RWPE2 (cell line): ENCODE results near the gene ABCG5.

Experiments used
- ATAC-seq: fragments of 200-7000 bp; cut with Tn5 transposase; 3 replicates; pipeline ENCODE4 v1.9.1; 2021; ENCODE audit warnings: low read depth
- DNase-seq: peaks from one replicate; pipeline ENCODE4 v3.0.0-alpha.2; 2020; ENCODE audit warnings: low spot score
- H3K27ac ChIP-seq: fragments of 450-650 bp; 2 replicates; pipeline ENCODE4 v1.5.1; 2017; ENCODE audit warnings: mild to moderate bottlenecking; ENCODE audit not compliant: poor library complexity, severe bottlenecking
- H3K27me3 ChIP-seq: fragments of 250-450 bp; sonication (Bioruptor Pico); 2 replicates; pipeline ENCODE4 v1.5.1; 2021; ENCODE audit warnings: mild to moderate bottlenecking, moderate library complexity; ENCODE audit not compliant: insufficient read depth, poor library complexity, severe bottlenecking
- H3K36me3 ChIP-seq: fragments of 250-450 bp; sonication (Bioruptor Pico); 2 replicates; pipeline ENCODE4 v1.5.1; 2020; ENCODE audit warnings: low read depth, mild to moderate bottlenecking, moderate library complexity
- H3K4me1 ChIP-seq: fragments of 250-450 bp; sonication (Bioruptor Pico); 2 replicates; pipeline ENCODE4 v1.5.1; 2021; ENCODE audit warnings: mild to moderate bottlenecking, moderate library complexity; ENCODE audit not compliant: insufficient read depth, poor library complexity, severe bottlenecking
- H3K4me3 ChIP-seq: fragments of 250-450 bp; sonication (Bioruptor Pico); 2 replicates; pipeline ENCODE4 v1.5.1; 2021; ENCODE audit warnings: mild to moderate bottlenecking, moderate library complexity; ENCODE audit not compliant: severe bottlenecking
- H3K9me3 ChIP-seq: fragments of 250-450 bp; sonication (Bioruptor Pico); 2 replicates; pipeline ENCODE4 v1.5.1; 2021; ENCODE audit warnings: mild to moderate bottlenecking, moderate library complexity; ENCODE audit not compliant: severe bottlenecking
- CTCF ChIP-seq: fragments of 450-650 bp; IDR thresholded peaks from one replicate; pipeline ENCODE4 v1.5.1; 2017; ENCODE audit warnings: mild to moderate bottlenecking, moderate library complexity; ENCODE audit not compliant: poor library complexity, severe bottlenecking

The ABCG5 gene

GRCh38 chr2:43822839-43823238, 15.8 kb downstream of the ABCG5 start:
- H3K36me3 ChIP-seq: no peaks in the 10 kb centered on the region
- no peak overlapping the region for H3K27ac ChIP-seq
- ATAC-seq: no peak
- H3K27me3 ChIP-seq: no peaks in the 10 kb centered on the region
- no peaks in the 10 kb centered on the region for H3K4me1 ChIP-seq
- no peaks in the 10 kb centered on the region for H3K9me3 ChIP-seq
- TF ChIP-seq CTCF: no peak
- DNase-seq: no peak
- no peak overlapping the region for H3K4me3 ChIP-seq

DNA sequence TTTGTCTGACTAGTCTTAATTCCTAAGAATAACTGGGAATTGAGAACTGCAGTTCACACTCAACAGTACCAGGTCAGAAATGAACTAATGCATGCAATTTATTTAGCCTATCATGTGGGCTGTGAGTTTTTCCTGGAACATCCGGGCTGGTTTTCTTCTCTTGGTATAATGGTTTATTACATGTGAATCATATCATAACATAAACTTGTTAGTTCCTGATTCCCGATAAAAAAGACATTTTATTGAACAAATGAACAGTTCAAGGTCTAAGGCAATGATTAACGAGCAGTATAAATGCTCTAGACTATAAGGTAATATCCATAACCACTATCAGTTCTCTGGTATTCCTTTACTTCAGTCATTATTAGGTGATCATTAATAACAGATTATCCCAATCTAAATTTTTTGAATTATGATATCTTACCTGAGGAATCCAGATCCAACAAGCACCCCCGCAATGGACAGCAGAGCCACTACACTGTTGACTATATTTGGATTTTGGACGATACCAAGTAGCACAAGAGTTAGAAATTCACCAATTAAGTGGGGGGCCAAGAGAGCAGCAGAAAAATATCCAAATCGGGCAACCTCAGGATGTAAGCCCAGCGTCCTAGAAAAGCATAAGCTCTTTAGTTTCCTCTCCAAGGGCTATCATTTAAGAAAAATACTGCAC, 19.0 kb downstream of the ABCG5 start:
- H3K36me3 ChIP-seq: no peaks in the 10 kb centered on the region
- no peak overlapping the region for H3K4me3 ChIP-seq
- no peaks in the 10 kb centered on the region for H3K27me3 ChIP-seq
- ATAC-seq (no peak), DNase-seq (no peak)
- no peak for TF ChIP-seq CTCF
- H3K4me1 ChIP-seq: no peaks in the 10 kb centered on the region
- no peaks in the 10 kb centered on the region for H3K9me3 ChIP-seq
- no peak overlapping the region for H3K27ac ChIP-seq

- Histone ChIP-seq H3K4me3 (no peak overlapping the region), H3K36me3 (no peaks in the 10 kb centered on the region), H3K27ac (no peak overlapping the region), H3K4me1 (no peaks in the 10 kb centered on the region), H3K9me3 (no peaks in the 10 kb centered on the region), H3K27me3 (no peaks in the 10 kb centered on the region)
- TF ChIP-seq CTCF: no peak
- no peak for DNase-seq
- no peak for ATAC-seq
These were observed 19.9 kb downstream of the ABCG5 start for GRCh38 chr2:43818761-43819160.

GRCh38 chr2:43814711-43815110, 23.9 kb downstream of the ABCG5 start:
- Histone ChIP-seq H3K27me3 (no peaks in the 10 kb centered on the region), H3K27ac (no peak overlapping the region), H3K36me3 (no peaks in the 10 kb centered on the region), H3K4me1 (no peaks in the 10 kb centered on the region), H3K4me3 (no peak overlapping the region), H3K9me3 (no peaks in the 10 kb centered on the region)
- no peak for TF ChIP-seq CTCF
- no peak for ATAC-seq
- DNase-seq: no peak

GRCh38 chr2:43812947-43813346, 25.7 kb downstream of the ABCG5 start:
- Histone ChIP-seq H3K27me3 (no peaks in the 10 kb centered on the region), H3K36me3 (no peaks in the 10 kb centered on the region; the same call in 1 of the 2 replicates), H3K4me3 (no peak overlapping the region), H3K9me3 (no peaks in the 10 kb centered on the region), H3K27ac (no peak overlapping the region), H3K4me1 (no peaks in the 10 kb centered on the region)
- no peak for ATAC-seq
- no peak for DNase-seq
- TF ChIP-seq CTCF: no peak
